SW 1271 (cell line): ENCODE results near the gene RELN.
"Not testable (repeated sequence)": the region's sequence is repeated elsewhere in the genome, so short reads cannot be mapped to it uniquely, and the experiment has no call there.

ENCODE experiments used
- DNase-seq, 2 experiments: peaks; one replicate each; lab custom pipeline; 2025; lab: John Stamatoyannopoulos, UW

The RELN gene

GRCh38 chr7:103564416-103564815 lies 425.0 kb downstream of the RELN start:
- DNase-seq: no peak

DNA sequence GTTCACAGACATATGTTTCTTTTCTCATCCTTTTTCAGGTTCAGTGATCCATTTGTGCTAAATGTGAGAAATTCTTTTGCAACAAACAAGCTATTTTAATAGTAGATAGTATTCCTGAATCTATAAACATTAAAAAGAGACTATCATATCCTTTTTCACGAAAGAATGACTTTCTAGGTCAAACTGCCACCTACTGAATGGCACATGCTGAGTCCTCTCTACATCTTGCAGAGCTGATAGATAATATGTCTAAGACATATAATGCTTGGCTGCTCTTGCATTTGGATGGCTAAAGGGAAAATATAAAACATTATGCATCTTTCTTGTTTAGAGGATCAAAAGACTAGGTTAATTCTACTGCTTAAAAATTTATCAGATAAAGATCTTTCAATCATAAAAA lies 429.3 kb downstream of the RELN start:
- DNase-seq: no peak

DNA sequence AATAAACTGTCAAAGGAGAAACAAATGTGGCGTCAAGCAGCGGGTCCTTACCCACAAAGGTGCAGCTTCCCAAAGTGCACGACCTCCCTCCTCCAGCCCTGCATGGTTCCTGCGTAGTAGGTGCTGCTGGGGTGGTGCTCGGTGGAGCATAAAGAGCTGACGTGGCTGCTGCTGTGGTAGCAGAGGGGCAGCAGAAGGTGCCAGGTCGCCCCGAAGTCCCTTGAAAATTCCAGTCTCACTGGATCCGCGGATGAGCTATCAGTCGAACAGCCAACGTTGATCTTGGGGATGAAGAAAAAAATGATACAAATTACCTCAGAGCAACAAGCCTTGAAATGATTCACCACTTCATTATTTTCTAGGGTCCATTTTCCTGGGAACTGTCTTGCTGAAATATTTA lies 438.4 kb downstream of the RELN start:
- no peak for DNase-seq

DNA sequence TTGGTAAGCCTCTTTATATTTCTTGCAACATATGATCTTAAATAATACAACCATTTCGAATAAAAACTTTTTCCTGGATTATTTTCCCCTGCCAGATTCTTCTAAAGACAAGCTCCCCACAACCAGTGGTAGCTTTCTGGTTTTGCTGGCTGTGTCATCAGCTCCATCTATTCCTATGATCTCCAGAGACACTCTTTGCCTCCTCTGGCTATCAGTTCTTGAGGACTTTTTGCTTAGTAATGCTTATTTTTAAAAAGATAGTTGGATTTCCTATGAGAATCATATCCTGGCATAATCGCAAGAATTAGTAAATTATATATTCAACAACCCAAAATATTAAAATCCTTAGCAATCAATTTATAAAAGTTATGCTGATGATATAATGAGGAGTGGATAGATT lies 439.7 kb downstream of the RELN start:
- no peak for DNase-seq

- DNase-seq: no peak
Observed at GRCh38 chr7:103547451-103548284, 441.8 kb downstream of the RELN start.

DNA sequence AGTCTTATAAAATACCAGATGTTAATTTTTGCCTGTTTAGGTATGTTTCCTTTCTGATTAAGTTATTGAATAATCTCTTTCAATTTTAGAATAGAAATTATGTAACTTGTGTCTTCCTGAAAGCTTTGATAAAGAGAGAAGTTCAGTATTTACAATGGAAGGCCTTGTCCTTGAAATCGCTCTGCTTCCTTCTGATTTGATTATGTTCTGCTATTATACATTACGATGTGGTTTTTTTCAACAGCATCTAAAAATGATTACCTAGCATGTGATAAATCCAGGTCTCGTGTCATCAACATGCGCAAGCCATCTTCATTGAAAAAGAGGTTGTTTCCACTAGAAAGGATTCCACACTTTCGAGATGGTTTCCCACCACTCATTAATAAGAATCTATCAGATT lies 447.0 kb downstream of the RELN start:
- no peak for DNase-seq

DNA sequence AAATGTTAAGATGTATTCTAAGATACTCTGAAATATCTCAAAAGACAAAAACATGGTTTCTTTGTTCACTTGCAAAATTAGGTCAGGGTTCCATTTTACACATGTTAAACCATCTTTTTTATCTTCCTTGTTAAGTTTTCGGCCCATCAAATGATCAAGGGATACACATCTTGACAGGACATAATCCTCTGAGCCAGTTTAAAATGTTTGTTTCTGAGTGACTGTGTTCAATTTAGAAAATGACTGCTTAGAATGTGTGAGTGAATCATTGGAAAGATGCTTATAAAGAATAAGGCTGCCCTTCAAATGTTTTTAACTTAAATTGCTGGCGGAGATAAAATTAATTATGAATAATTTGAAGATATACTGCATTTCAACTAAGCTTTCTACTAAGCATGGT lies 447.5 kb downstream of the RELN start:
- DNase-seq: no peak

DNA sequence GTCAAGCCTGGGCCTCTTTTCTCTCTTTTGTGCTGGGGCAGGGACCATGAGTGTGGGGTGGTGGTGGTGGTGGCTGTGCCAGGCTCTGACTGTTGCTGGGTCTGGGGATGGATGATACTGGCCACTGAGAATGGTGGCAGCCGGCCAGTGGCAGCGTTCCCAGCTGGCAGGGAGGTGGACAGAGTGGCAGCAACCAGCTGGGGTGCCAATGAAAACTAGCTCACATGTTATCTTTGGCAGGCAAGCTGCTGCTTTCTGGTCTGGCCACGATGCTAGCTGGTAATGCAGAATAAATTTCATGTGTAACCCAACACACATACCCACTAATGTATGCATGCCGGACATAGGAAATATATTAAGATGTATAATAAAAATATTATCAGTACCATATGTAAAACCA lies 448.4 kb downstream of the RELN start:
- DNase-seq: no peak

DNA sequence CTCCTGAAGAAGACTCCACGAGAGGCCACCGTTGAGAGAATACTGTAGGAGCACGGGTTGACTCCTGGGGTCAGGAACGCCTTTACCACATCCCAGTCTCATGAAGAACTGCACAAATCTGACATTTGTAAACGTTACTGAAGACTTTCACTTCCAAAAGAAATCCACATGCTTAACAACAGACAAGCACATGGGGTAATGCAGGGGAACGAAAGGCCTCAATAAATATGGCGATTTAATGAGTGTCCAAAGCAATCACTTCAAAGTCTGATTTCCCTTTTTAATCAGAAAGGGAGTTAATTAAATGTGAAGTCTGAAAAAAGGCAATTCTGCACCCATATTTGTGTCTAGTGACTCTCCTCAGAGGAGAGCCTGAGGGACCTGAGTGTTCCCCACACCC lies 449.1 kb downstream of the RELN start:
- no peak for DNase-seq

DNA sequence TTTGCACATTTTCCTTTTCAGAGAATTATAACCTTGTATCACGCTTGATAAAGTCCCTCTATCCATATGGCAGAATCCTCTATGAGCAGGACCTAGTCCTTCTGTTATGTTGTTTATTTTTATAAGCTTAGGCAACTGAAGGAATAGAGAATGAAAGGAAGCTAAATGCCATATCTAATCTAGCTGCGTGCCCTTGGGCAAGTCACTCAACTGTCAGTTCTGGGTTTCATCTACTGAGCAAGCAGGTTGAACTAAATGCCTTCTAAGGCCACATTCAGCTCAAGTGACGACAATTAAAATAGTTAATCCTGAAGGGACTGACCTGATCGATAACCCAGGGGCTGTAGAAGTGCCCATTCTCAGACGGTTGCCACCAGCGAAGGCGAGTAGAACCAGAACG lies 449.6 kb downstream of the RELN start:
- DNase-seq: no peak

- no peak for DNase-seq
Observed at GRCh38 chr7:103538964-103539709, 450.3 kb downstream of the RELN start.

GRCh38 chr7:103533761-103534160 lies 455.7 kb downstream of the RELN start:
- DNase-seq: no peak

GRCh38 chr7:103532955-103533354 lies 456.5 kb downstream of the RELN start:
- DNase-seq: no peak

DNA sequence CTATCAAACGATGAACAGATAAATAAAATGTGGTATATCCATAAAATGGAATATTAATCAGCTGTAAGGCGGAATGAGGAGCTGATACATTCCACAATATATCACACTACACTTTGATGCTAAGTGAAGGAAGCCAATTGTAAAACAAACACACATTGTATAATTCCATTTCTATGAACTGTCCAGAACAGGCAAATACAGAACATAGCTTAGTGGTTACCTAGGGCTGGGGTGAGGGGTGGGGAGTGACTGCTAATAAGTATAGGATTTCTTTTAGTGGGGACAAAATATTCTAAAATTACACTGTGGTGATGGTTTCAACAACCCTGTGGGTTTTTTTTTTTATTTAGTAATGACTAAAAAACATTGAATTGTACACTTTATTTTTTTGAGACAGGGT lies 461.3 kb downstream of the RELN start:
- no peak for DNase-seq

GRCh38 chr7:103525937-103526336 lies 463.5 kb downstream of the RELN start:
- no peak for DNase-seq

- DNase-seq: peak in 1 of 2 experiments; percentile 29
Observed at GRCh38 chr7:103524042-103524907, 465.2 kb downstream of the RELN start.

GRCh38 chr7:103521937-103522336 lies 467.5 kb downstream of the RELN start:
- no peak for DNase-seq

- DNase-seq: no peak
Observed at GRCh38 chr7:103504505-103505135, 484.8 kb downstream of the RELN start.

DNA sequence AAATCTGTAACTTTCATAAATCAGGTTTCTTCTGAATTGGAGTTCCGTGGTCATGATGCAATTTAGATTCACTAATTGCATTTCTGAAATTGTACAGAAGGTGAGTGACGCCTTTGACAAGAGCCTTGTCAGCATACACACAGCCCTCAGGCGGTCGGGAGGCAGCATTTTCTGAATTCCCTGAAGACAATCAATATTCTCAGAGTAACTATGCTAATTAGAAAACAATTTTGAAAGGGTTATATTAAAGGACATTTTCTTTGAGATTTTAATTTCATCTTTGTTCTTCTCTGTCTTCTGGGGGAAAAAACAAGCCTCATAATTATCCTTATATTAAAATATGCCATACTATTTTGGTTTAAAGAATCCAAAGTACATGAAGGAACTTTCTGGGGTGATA lies 488.3 kb downstream of the RELN start:
- no peak for DNase-seq

DNA sequence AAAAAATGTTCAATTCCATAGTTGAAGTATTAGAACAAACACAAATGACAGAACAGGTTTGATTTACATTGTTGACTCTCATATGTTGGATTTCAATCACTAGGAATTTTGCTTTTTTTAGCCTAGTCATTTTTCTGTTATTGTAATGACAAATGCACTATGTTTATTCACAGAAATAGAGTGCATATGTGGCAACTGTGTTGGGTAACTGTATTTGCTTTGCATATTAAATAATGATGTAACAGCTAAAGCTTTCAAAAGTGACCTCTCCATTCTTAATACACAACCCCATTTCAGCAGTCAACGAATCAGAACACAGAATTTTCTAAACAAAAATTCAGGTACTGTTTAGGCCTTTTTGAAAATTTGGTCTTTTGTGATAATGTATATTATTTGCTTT lies 489.5 kb downstream of the RELN start:
- DNase-seq: no peak

- no peak for DNase-seq
Observed at GRCh38 chr7:103487419-103487818, 502.0 kb downstream of the RELN start.

GRCh38 chr7:103486873-103487272 lies 502.6 kb downstream of the RELN start:
- not testable (repeated sequence) for DNase-seq
